Sigmoid colon (tissue), 4 donors: ENCODE data around the gene ARHGAP27.

Experiments
- POLR2A ChIP-seq, 2 donors: fragments of 450-650 bp; IDR thresholded peaks; one replicate each; pipeline ENCODE4 v1.6.1; 2016; ENCODE audit warnings: antibody characterized with exemption in 2 of 2, mild to moderate bottlenecking in 2 of 2, moderate library complexity in 2 of 2
- POLR2AphosphoS5 ChIP-seq, 4 donors: sonication (generic); formaldehyde crosslinking; IDR thresholded peaks; one replicate each; pipeline ENCODE4 v1.6.1; 2017; ENCODE audit warnings: antibody characterized with exemption in 4 of 4
- TF ChIP-seq, protein P1 (sequence below), 4 experiments: fragments of 450-650 bp in 3 of 4; fragments of 200-600 bp in 1 of 4; IDR thresholded peaks; one replicate each; pipeline ENCODE4 v1.5.1; 2016 to 2019; ENCODE audit warnings: antibody characterized with exemption in 4 of 4, mild to moderate bottlenecking in 3 of 4, moderate library complexity in 2 of 4

DNA sequence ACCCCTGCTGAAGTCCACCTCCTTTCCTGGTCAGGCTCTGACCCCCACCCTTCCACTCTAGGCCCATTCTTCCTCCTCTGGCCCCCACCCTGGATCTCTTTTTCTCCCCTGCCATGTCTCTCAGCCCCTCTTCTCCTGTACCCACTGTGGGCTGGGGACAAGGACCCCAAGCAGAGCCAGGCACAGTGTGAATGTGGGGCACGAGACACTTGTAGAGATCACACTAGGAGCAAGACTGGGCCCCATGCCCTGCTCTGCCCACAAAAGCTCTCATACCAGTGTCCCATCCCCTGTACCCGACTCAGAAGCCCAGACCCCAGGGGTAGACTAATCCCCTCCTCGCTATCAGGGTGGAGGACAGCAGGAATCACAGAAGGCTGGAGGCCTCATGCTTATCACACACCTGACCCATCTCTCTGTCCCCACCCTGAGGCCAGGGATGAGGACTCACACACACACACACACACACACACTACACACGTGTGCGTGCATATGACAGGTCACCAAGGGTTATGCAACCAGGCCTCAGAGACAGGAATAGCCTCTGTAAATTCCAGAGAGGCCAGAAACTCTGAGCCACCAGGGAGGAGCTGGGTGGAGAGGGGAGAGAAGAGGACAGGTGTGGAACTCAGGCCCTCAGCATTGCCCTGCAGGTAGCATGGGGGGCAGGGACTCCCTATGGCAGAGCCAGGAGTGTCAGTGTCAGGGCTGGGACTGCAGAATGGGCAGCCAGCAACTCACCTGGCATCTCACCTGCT lies 21.1 kb downstream of the ARHGAP27 start:
- TF ChIP-seq, protein P1, sequence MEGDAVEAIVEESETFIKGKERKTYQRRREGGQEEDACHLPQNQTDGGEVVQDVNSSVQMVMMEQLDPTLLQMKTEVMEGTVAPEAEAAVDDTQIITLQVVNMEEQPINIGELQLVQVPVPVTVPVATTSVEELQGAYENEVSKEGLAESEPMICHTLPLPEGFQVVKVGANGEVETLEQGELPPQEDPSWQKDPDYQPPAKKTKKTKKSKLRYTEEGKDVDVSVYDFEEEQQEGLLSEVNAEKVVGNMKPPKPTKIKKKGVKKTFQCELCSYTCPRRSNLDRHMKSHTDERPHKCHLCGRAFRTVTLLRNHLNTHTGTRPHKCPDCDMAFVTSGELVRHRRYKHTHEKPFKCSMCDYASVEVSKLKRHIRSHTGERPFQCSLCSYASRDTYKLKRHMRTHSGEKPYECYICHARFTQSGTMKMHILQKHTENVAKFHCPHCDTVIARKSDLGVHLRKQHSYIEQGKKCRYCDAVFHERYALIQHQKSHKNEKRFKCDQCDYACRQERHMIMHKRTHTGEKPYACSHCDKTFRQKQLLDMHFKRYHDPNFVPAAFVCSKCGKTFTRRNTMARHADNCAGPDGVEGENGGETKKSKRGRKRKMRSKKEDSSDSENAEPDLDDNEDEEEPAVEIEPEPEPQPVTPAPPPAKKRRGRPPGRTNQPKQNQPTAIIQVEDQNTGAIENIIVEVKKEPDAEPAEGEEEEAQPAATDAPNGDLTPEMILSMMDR (IDR thresholded peaks at IDR 0.05), result no peak
- no peak for TF ChIP-seq POLR2A (IDR thresholded peaks at IDR 0.05)
- TF ChIP-seq POLR2AphosphoS5 (IDR thresholded peaks at IDR 0.05), result no peak
